Gastrocnemius medialis (tissue), 4 donors: ENCODE data around the gene CIB4.

Experiments
- CTCF ChIP-seq, 5 experiments: fragments of 450-650 bp in 3 of 5; fragments of 200-600 bp in 2 of 5; sonication (generic) in 2 of 5; IDR thresholded peaks in 4 of 5; conservative IDR thresholded peaks in 1 of 5; 1 replicate in 4 of 5; 2 replicates in 1 of 5; pipeline ENCODE4 v1.5.1; 2016 to 2019; ENCODE audit warnings: antibody characterized with exemption in 5 of 5, mild to moderate bottlenecking in 3 of 5, moderate library complexity in 3 of 5
- POLR2A ChIP-seq, 2 donors: fragments of 450-650 bp; IDR thresholded peaks; one replicate each; pipeline ENCODE4 v1.6.1; 2017; ENCODE audit warnings: antibody characterized with exemption in 2 of 2, mild to moderate bottlenecking in 2 of 2, moderate library complexity in 2 of 2

- TF ChIP-seq CTCF (IDR thresholded peaks at IDR 0.05 in 4 of 5, conservative IDR thresholded peaks at IDR 0.05 in 1 of 5) (no peak), POLR2A (IDR thresholded peaks at IDR 0.05) (no peak)
These were observed 57.0 kb downstream of the CIB4 start for GRCh38 chr2:26584191-26584590.
